Measurements from ENCODE around the gene MFSD11.
"Not testable (repeated sequence)": the region's sequence is repeated elsewhere in the genome, so short reads cannot be mapped to it uniquely, and the experiment has no call there.

The MFSD11 gene

DNA sequence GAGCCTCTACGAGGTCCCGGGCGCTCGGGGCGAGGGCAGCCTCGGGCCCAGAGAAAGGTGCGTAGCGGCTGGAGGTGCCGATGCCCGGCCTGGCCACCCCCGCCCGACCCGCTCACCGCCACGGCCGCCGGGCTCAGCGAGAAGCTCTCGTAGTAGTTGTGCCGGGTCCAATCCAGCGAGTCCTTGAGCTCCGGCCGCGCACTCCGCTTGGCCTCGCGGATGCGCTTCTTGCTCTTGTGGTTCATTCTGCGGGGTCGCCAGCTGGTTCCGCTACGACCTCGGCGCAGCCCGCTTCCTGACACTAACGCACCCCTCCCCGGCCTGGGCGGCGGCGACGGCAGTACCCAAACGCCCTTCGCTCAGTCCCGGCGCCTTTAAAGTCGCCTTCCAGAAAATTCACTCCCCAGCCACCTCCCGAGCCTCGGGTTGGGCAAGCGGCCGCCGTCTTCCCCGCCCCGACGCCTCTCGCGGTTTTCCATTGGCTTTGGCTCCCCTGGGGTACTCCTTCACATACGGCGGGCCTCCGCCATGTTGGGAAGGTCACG lies 11.6 kb upstream of the MFSD11 start, which contains the start of gene JMJD6:
Gene JMJD6, minus strand, starts transcription at position 376 of the 545 bp plus-strand sequence. Its CDS starts 131 bp downstream, at position 245.
- DNase-seq (ENCODE audit: low spot score), result peak; percentile 99

DNA sequence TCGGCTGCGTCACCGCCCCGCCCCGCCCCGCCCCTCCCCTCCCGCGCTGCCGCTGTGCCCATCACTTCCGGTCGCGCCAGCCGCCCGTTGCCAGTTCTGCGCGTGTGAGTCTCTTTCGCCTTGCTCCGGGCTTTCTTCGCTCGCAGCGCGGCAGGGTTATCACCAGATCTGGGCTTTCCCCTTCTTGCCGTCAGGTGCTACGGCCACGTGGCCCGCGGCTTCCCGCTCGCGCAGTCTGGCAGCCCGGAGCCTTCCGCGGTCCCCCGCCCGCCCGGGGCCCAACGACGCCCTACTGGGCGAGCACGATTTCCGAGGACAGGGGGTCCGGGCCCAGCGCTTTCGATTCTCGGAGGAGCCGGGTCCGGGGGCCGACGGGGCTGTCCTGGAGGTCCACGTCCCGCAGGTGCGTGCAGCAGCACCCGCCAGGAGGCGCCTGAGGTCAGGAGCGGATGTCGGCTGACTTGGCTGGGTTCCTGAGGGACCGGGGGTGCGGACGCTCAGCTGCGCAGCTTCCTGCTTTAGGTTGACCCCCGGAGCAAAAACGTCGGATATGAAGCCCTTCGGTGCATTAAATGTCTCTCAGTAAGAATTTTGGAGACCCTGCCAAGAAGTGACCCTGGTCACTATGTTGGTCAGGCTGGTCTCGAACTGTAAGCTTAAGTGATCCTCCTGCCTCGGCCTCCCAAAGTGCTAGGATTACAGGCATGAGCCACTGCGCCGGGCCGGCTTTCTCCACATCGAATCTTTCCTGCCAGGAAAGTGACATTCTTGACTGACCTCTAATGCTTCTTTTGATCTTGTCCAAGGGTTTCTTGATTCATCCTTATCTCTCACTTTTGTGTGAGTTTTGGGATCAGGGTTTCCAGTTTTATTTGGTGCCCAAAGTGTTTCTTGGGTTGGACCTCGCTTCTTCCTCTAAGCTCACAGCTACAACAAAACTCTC lies 10.9 kb upstream of the MFSD11 start, which contains the start of gene METTL23:
Gene METTL23, plus strand, starts transcription at position 64 of the 943 bp plus-strand sequence. CDS start 2,872 bp downstream, outside the sequence.
- DNase-seq (ENCODE audit: low spot score), result peak; percentile 82

DNA sequence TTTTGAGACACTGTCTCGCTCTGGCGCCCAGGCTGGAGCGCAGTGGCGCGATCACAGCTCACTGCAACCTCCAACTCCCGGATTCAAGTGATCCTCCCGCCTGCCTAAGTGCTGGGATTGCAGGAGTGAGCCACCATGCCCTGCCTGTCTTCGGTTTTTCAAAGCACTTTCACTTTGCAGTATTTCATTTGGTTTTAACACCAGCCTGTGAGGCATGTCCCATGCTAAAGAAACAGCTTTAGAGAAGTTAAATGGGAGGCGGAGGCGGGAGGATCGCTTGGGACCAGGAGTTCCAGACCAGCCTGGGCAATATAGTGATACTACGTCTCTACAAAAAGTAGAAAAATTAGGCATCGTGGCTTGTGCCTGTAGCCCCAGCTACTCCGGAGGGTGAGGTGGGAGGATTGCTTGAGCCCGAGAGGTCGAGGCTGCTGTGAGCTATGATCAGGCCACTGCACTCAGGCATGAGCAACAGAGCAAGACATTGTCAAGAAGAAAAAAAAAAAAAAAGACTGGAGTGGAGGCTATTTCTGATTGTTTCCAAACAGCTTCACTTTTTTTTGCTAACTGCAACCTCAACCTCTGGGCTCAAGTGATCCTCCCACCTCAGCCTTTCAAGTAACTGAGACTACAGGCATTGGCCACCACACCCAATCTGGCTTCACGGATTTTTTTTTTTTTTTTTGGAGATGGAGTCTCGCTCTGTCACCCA lies 10.0 kb upstream of the MFSD11 start:
- DNase-seq (ENCODE audit: low spot score), result no peak

DNA sequence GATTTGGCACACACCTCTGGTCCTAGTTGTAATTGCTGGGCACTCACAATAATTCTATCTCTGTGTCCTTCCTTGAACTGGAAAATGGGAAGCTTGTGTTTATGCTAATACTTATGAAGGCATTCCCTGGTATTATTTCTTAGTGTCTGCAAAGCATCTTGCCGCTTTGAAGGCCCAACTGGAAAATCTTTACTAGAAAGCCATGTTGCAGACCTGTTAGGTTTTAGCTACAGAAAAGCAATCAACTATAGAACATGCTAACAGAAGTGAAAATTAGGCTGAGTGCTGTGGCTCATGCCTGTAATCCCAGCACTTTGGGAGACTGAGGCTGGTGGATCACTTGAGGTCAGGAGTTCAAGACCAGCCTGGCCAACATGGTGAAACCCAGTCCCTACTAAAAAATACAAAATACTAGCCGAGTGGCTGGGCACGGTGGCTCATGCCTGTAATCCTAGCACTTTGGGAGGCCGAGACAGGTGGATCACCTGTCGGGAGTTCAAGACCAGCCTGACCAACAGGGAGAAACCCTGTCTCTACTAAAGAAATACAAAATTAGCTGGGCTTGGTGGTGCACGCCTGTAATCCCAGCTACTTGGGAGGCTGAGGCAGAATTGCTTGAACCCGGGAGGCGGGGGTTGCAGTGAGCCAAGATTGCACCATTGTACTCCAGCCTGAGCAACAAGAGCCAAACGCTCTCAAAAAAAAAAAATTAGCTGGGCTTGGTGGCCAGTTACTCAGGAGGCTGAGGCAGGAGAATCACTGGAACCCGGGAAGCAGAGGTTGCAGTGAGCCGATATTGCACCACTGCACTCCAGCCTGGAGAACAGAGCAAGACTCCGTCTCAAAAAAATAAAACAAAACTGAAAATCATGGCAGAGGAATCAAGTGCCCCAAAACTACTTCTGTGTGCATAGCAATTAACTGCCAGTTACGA lies 5.9 kb upstream of the MFSD11 start:
- DNase-seq (ENCODE audit: low spot score), result not testable (repeated sequence)

DNA sequence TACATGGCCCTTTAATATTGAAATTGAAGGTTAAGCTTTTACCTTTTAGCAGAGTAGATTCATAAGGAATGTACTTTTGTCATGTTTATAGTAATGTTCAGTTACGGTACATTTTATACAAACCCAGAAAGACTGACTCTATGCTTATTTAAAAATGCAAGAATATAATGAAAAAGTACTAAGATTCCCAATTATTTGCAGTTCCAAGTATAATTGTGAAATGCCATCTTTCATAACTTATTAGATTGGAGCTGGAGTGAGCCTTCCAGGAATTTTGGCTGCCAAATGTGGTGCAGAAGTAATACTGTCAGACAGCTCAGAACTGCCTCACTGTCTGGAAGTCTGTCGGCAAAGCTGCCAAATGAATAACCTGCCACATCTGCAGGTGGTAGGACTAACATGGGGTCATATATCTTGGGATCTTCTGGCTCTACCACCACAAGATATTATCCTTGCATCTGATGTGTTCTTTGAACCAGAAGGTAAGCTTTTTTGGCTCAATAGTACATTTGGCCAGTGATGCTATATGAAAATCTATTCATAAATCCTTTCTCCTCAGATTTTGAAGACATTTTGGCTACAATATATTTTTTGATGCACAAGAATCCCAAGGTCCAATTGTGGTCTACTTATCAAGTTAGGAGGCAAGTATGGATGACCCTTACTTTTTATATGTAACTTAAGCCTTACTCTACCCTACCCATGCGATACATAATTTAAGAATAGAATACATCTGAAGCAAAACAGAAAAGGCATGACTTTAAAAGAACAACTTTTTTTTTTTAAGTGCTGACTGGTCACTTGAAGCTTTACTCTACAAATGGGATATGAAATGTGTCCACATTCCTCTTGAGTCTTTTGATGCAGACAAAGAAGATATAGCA lies 4.9 kb upstream of the MFSD11 start:
- no peak for DNase-seq (ENCODE audit: low spot score)

DNA sequence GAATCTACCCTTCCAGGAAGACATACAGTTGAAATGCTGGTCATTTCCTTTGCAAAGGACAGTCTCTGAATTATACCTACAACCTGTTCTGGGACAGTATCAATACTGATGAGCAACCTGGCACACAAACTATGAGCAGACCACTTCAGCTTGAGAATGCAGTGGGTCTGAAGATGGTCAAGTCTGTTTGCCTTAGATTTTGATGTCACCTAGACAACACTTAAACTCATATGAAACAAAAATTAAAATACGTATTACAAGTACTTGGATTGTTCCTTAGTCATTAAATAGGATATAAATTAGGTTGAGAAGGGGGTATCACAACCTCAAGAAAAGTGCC lies 4.3 kb upstream of the MFSD11 start:
- no peak for DNase-seq (ENCODE audit: low spot score)

- no peak for DNase-seq (ENCODE audit: low spot score)
These were observed 3.7 kb upstream of the MFSD11 start for GRCh38 chr17:76734080-76734840.

GRCh38 chr17:76735006-76735405 lies 2.9 kb upstream of the MFSD11 start:
- DNase-seq (ENCODE audit: low spot score), result no peak

DNA sequence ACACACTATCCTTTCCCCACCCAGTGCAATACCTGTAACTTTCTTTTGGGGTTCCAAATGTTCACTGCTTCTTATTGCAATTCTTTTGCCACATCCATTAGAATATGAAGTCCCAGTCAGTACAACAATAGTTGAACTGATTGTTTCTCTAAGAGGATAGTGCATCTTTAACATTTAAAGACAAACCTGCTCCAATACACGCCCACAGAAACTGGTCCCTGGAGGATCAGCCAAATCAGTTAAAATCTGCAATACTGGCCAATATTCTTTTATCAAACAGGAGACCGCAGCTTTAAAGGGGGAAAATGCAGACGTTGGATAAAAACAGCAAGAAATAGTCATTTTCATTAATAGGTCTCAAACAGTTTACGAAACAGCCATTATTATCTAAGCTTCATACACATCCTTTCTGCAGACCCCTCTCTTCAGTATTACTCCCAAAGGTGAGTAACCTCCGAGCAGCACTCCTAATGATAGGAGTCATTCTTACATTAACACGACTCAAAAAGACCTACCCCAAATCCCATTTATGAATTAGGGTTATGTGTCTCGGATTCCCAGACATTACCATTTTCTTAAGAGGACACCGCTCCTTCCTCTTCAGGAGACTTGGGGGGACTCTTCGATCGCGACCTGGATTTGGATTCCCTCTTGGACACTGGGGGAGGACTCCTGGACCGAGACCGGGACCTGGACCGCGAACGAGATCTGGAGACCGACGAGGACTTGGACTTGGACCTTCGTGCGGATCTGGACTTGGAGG lies 2.2 kb upstream of the MFSD11 start:
- peak; percentile 38 for DNase-seq (ENCODE audit: low spot score)

DNA sequence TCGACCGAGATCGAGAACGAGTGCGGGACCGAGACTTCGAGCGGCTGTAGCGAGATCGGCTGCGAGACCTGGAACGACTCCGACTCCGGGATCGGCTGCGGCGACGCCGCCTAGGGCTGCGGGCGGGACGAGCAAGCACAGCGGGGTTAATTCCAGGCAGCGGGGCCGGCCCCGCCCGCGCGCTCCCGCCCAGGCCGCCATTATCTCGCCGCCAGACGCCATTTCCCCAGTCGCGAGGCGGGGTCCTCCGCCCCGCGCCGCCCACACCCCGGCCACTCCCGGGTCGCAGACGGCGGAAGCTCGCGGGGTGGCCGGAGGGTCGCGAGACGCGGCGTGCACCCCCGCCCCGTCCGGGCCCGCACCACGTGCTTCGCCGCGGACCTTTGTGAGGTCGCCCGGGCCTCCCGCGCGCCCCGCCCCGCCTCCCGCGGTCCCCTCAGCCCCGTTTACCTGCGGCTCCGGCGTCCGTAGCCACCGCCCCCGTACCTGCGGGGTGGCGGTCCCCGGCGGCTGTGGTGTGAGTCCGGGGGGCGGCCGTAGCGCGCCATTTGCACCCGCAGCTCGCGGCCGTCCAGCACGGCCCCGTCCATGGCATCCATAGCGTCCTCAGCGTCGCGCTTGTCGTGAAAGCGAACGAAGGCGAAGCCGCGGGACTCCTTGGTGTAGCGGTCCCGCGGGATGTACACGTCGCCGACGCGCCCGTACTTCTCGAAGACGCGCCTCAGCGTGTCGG lies 1.4 kb upstream of the MFSD11 start:
- peak; percentile 50 for DNase-seq (ENCODE audit: low spot score)

DNA sequence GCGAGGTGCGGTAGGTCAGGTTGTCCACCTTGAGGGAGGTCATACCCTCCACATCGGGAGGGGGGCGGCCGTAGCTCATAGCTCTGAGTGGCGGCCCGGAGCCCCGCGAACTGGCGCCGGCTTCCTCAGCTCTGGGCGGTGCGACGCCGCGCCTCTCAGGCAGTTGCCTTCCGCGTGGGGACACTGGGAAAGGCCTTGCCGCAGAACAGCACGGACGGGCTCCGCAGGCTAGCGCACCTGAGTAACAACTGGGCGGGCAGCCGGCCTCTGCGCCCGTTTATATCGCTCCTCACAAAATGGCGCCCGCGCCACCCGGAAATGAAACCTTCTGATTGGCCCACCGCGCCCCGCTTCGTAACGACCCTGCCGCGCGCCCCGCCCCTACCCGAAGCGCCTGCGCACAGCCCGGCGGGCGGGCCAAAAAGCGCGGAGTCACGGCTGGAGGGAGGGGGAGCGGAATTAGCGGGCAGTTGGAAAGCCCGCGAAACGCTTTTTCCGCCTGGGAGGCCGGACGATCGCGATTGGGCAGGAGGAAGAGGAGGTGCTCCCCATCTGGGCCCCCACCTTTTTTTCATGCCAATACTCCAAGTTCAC lies 740 bp upstream of the MFSD11 start, which contains the start of gene SRSF2:
Gene SRSF2, minus strand, starts transcription at position 250 of the 594 bp plus-strand sequence. Its CDS starts 171 bp downstream, at position 79.
- peak; percentile 99 for DNase-seq (ENCODE audit: low spot score)

DNA sequence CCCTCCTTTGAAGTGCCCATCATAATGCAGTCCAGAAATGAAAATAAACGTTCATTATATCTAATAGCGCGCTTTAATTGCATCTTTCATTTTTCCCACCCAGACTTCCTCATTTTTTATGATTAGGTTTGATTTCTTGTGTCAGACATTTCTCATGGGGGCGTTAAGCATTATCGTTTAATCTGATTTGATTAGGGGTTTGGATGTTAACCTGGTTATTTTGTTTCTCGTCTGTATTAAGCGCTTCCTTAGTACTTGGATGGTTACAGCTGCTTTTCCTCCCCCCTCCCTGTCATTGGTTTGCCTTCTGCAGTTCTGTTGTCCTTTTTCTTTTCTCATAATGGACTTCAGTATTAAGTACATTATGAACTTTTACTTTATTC lies 540 bp downstream of the MFSD11 start:
- peak; percentile 65 for DNase-seq (ENCODE audit: low spot score)

DNA sequence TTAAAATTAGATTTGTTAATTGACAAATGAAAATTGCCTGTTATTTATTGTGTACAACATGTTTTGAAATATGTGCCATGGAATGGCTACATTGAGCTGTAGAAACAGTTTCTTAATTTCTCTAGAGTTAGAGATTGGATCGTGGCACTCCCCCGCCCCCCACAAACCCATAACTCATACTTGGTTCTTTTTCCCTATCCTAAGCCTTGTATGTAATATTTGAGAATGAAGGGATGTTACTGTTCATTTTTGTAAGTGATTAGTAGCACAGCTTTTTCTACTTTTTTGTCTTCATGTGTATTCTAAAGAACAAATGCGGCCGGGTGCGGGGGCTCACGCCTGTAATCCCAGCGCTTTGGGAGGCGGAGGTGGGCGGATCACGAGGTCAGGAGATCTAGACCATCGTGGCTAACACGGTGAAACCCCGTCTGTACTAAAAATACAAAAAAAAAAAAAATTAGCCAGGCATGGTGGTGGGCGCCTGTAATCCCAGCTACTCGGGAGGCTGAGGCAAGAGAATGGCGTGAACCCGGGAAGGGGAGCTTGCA lies 1.7 kb downstream of the MFSD11 start:
- DNase-seq (ENCODE audit: low spot score), result not testable (repeated sequence)

- DNase-seq (ENCODE audit: low spot score), result no peak
These were observed 2.6 kb downstream of the MFSD11 start for GRCh38 chr17:76740329-76741118.

GRCh38 chr17:76742958-76743357 lies 5.0 kb downstream of the MFSD11 start:
- no peak for DNase-seq (ENCODE audit: low spot score)

DNA sequence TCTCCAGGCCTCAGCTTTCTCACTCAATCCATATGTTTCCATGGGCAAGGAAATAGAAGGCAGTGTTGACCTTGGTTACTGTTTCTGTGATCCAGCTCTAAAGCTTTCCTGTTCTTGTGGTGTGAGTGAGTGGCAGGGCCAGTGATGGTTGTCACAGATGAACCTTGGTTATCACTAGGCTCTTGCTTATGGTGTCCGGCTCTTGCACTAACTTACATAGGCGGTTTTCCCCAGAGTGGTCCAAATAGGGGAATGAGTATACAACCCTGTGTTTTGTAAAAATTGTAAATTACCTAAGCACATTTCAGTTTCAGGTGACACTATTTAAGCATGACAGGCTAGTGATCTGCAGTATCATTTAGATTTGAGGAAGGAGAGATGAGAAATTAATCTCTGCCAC lies 6.8 kb downstream of the MFSD11 start:
- DNase-seq (ENCODE audit: low spot score), result no peak

All from SK-N-DZ (cell line).